ENCODE measurements around the gene CRYBG2.

DNA sequence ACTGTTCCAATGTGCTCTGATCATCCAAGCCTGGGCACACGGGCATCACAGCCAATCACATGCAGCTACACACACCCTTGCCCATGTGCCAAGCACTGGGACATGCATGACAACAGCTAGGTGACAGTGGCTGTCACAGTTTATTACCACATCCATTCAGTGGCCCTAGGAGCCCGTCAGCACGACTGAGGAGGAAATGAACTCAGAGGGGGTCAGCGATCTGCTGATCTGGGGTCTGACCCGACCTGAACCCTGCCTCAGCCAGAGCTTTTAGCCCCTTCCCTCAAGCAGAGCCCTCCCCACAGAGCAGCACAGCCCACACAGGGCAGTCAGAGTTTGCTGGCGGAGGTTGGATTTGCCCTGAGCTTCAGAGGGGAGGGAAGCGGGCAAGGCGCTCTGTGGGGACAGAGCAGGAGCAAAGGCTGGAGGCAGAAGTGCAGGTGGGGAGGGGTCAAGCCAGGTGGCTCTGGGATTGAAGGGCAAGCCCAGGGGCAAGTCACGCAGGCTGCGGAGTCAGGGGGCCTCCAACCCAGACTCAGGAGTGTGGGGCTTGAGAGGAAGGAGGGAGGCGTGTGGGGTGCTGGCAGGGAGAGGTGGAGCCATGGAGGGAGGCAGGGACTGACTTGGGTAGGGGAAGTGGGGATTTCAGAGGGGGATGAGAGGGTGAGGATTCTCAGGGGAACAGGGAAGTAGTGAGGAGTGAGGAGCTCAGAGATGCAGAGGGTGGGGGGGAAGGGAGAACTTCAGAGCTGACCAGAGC lies 63.6 kb downstream of the CRYBG2 start:
- TF ChIP-seq, protein P1, sequence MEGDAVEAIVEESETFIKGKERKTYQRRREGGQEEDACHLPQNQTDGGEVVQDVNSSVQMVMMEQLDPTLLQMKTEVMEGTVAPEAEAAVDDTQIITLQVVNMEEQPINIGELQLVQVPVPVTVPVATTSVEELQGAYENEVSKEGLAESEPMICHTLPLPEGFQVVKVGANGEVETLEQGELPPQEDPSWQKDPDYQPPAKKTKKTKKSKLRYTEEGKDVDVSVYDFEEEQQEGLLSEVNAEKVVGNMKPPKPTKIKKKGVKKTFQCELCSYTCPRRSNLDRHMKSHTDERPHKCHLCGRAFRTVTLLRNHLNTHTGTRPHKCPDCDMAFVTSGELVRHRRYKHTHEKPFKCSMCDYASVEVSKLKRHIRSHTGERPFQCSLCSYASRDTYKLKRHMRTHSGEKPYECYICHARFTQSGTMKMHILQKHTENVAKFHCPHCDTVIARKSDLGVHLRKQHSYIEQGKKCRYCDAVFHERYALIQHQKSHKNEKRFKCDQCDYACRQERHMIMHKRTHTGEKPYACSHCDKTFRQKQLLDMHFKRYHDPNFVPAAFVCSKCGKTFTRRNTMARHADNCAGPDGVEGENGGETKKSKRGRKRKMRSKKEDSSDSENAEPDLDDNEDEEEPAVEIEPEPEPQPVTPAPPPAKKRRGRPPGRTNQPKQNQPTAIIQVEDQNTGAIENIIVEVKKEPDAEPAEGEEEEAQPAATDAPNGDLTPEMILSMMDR (IDR thresholded peaks at IDR 0.05) = no peak
- no peak for TF ChIP-seq POLR2A (IDR thresholded peaks at IDR 0.05)
- TF ChIP-seq EP300 (IDR thresholded peaks at IDR 0.05) = no peak

All from gastroesophageal sphincter (tissue), 3 donors.